PC-3 (cell line): ENCODE data around the gene SPAM1.

Experiments
- EZH2 ChIP-seq: fragments of 300-600 bp; sonication (generic); IDR thresholded peaks from one replicate; pipeline ENCODE4 v1.6.1; 2017; ENCODE audit warnings: antibody characterized with exemption, mild to moderate bottlenecking, low read length; ENCODE audit not compliant: unreplicated experiment
- TF ChIP-seq, protein P1 (sequence below): fragments of 300-600 bp; sonication (generic); conservative IDR thresholded peaks from 2 replicates; pipeline ENCODE4 v1.5.1; 2017; ENCODE audit warnings: antibody characterized with exemption, low read depth, mild to moderate bottlenecking, low read length

DNA sequence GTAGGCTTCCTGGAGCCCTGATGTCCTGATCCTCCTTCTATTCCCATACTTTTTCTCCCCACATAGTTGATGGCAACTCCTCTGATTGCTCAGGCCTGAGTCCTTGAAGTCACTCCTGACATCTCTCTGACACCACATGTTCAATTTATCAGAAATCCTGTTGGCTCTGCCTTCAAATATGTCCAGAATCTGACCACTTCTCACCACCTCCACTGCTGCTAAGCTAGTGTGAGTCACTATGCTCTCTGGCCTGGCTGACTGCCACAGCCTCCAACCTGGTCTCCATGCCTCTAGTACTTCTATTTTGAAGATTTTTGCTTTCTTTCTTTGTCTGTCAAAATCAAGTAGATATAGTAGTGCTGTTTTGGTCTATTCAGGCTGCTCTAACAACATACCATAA is 54.8 kb downstream of the SPAM1 start:
- no peak for TF ChIP-seq EZH2
- TF ChIP-seq, protein P1, sequence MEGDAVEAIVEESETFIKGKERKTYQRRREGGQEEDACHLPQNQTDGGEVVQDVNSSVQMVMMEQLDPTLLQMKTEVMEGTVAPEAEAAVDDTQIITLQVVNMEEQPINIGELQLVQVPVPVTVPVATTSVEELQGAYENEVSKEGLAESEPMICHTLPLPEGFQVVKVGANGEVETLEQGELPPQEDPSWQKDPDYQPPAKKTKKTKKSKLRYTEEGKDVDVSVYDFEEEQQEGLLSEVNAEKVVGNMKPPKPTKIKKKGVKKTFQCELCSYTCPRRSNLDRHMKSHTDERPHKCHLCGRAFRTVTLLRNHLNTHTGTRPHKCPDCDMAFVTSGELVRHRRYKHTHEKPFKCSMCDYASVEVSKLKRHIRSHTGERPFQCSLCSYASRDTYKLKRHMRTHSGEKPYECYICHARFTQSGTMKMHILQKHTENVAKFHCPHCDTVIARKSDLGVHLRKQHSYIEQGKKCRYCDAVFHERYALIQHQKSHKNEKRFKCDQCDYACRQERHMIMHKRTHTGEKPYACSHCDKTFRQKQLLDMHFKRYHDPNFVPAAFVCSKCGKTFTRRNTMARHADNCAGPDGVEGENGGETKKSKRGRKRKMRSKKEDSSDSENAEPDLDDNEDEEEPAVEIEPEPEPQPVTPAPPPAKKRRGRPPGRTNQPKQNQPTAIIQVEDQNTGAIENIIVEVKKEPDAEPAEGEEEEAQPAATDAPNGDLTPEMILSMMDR = no peak
